Measurements from ENCODE around the gene BRMS1. TPM values are rescaled to one million over a fixed set of nuclear protein-coding genes. Genes with fewer than 3 reads are reported as not detected.

BRMS1 gene, protein sequence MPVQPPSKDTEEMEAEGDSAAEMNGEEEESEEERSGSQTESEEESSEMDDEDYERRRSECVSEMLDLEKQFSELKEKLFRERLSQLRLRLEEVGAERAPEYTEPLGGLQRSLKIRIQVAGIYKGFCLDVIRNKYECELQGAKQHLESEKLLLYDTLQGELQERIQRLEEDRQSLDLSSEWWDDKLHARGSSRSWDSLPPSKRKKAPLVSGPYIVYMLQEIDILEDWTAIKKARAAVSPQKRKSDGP
- total RNA-seq (43.9 and 50.6 TPM in 2 replicates), polyA plus RNA-seq (25.7 and 41.6 TPM in 2 replicates), polyA minus RNA-seq (ENCODE audit: low replicate concordance) (9.5 and 19.5 TPM in 2 replicates)
- 32.5 and 59.6 TPM in 2 replicates for polyA plus RNA-seq (2012)

DNA sequence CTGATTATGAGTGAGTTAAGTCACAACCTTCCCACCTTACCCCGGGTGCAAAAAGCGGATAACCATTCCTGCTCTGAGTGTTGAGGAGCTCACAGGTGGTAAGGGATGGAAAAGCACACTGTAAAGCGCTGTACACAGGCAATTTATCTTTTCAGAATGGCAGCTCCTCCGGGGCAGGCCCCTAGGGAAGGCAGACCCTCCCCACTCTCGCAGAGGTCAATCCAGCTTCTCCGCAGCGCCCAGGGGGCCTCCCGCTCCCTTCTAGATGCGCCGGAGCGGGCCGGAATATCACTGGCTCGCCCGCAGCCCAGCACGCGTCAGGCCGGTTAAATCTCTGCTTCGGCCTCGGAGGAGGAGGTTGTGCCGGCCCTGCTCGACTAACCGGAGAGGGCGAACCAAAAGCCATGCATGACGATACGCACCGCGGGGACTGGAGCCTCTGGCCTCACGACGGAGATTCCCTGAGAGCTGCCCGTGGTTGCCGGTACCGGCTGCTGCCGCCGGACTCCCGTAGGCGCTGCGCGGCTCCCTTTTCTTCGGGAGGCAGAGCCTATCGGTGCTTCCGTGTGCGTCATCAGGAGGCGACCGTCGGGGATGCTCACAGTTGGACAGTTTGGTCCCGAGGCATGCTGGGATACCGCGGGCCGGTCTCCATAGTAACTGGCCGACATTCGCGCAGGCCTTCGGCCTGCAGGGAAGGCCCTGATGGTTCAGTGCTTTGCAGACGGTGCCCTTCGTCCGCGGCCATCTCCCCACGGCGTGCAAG is at the start of gene BRMS1:
BRMS1 (minus strand) TSS at position 555 of the 766 bp plus-strand sequence. CDS start 2,870 bp downstream, outside the sequence.
- H3K4me3 ChIP-seq (replicated peaks in 1 of 4; ENCODE audit: control extremely low read depth in 1 of 4, insufficient read depth in 1 of 4, low read depth in 3 of 4, low read length in 4 of 4) = peak within 1 kb of the TSS; percentile 74 to 92 (median 84)
- TF ChIP-seq EZH2 (IDR thresholded peaks at IDR 0.05; ENCODE audit: low read length, missing control alignments) = no peak
- TF ChIP-seq, protein P1, sequence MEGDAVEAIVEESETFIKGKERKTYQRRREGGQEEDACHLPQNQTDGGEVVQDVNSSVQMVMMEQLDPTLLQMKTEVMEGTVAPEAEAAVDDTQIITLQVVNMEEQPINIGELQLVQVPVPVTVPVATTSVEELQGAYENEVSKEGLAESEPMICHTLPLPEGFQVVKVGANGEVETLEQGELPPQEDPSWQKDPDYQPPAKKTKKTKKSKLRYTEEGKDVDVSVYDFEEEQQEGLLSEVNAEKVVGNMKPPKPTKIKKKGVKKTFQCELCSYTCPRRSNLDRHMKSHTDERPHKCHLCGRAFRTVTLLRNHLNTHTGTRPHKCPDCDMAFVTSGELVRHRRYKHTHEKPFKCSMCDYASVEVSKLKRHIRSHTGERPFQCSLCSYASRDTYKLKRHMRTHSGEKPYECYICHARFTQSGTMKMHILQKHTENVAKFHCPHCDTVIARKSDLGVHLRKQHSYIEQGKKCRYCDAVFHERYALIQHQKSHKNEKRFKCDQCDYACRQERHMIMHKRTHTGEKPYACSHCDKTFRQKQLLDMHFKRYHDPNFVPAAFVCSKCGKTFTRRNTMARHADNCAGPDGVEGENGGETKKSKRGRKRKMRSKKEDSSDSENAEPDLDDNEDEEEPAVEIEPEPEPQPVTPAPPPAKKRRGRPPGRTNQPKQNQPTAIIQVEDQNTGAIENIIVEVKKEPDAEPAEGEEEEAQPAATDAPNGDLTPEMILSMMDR (conservative IDR thresholded peaks at IDR 0.05 in 1 of 2, IDR thresholded peaks at IDR 0.05 in 1 of 2; ENCODE audit: low read depth in 1 of 2, low read length in 2 of 2) = peak in 1 of 2 donors; percentile 29
- H3K36me3 ChIP-seq (ENCODE audit: control insufficient read depth, insufficient read depth, low read length) = peaks cover 20% of the 10 kb centered on the region
- peaks cover 22% of the 10 kb centered on the region for H3K4me1 ChIP-seq (ENCODE audit: control insufficient read depth, extremely low read depth, insufficient read depth, low read length)
- no peaks in the 10 kb centered on the region for H3K9me3 ChIP-seq (ENCODE audit: control insufficient read depth, insufficient read depth, low read depth, low read length)
- H3K4me2 ChIP-seq (ENCODE audit: extremely low read depth, insufficient read depth, low read length) = peak within 1 kb of the TSS; percentile 98
- H3K9ac ChIP-seq (ENCODE audit: insufficient read depth, low read length) = peak within 1 kb of the TSS; percentile 78
- H3K27ac ChIP-seq (ENCODE audit: insufficient read depth, low read length) = peak within 1 kb of the TSS; percentile 86
- DNase-seq (ENCODE audit: low read depth in 2 of 2) = peak; percentile 97
- H3K27me3 ChIP-seq (ENCODE audit: control insufficient read depth, insufficient read depth, low read length) = no peaks in the 10 kb centered on the region
- peaks cover 24% of the 10 kb centered on the region for H3K79me2 ChIP-seq (ENCODE audit: control insufficient read depth, insufficient read depth, low read length)
- H2AFZ ChIP-seq (ENCODE audit: low read length) = peak within 1 kb of the TSS; percentile 84
- no peaks in the 10 kb centered on the region for H4K20me1 ChIP-seq (ENCODE audit: control insufficient read depth, extremely low read depth, insufficient read depth, low read length)

DNA sequence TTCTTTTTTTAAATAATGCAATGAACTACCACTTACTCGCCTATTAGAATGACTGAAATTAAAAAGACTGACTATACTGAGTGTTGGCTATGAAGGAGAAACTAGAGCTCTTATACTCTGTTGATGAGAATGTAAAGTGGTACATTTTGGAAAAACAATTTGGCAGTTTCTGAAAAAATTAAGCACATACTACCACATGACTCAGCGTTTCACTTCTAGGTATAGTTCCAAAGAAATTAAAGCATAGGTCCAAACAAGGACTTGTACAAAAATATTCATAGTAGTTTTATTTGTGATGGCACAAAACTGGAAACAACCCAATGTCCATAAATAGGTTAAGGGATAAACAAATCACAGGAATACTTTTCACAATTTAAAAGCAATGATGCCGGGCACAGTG is 49.0 kb upstream of the BRMS1 start:
- H3K36me3 ChIP-seq (ENCODE audit: control insufficient read depth, insufficient read depth, low read length) = no peaks in the 10 kb centered on the region
- no peaks in the 10 kb centered on the region for H3K4me1 ChIP-seq (ENCODE audit: control insufficient read depth, extremely low read depth, insufficient read depth, low read length)
- no peak overlapping the region for H3K9ac ChIP-seq (ENCODE audit: insufficient read depth, low read length)
- no peak for DNase-seq (ENCODE audit: low read depth in 2 of 2)
- TF ChIP-seq, protein P1 (conservative IDR thresholded peaks at IDR 0.05 in 1 of 2, IDR thresholded peaks at IDR 0.05 in 1 of 2; ENCODE audit: low read depth in 1 of 2, low read length in 2 of 2) = no peak
- TF ChIP-seq EZH2 (IDR thresholded peaks at IDR 0.05; ENCODE audit: low read length, missing control alignments) = no peak
- no peak overlapping the region for H3K4me3 ChIP-seq (replicated peaks in 1 of 4; ENCODE audit: control extremely low read depth in 1 of 4, insufficient read depth in 1 of 4, low read depth in 3 of 4, low read length in 4 of 4)
- H3K9me3 ChIP-seq (ENCODE audit: control insufficient read depth, insufficient read depth, low read depth, low read length) = no peaks in the 10 kb centered on the region
- H2AFZ ChIP-seq (ENCODE audit: low read length) = no peak overlapping the region
- H3K27ac ChIP-seq (ENCODE audit: insufficient read depth, low read length) = no peak overlapping the region
- H3K27me3 ChIP-seq (ENCODE audit: control insufficient read depth, insufficient read depth, low read length) = no peaks in the 10 kb centered on the region
- H3K79me2 ChIP-seq (ENCODE audit: control insufficient read depth, insufficient read depth, low read length) = no peaks in the 10 kb centered on the region
- H4K20me1 ChIP-seq (ENCODE audit: control insufficient read depth, extremely low read depth, insufficient read depth, low read length) = no peaks in the 10 kb centered on the region
- no peak overlapping the region for H3K4me2 ChIP-seq (ENCODE audit: extremely low read depth, insufficient read depth, low read length)

DNA sequence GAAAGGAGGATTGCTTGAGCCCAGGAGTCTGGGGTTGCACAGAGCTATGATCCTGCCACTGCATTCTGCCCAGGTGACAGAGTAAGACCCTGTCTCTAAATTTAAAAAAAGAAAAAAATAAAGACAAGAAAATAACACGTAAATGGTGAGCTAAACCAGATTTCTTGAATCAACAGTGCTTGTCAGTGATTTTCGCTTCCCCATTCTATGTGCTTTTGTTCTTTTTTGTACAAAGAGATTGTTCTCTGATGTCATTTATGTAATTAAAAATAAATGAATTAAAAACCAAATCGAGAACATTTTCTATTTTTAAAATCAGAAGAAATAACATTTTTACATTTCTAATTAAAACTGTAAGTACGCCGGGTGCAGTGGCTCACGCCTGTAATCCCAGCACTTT is 46.4 kb upstream of the BRMS1 start:
- H3K4me1 ChIP-seq (ENCODE audit: control insufficient read depth, extremely low read depth, insufficient read depth, low read length) = no peaks in the 10 kb centered on the region
- no peaks in the 10 kb centered on the region for H3K36me3 ChIP-seq (ENCODE audit: control insufficient read depth, insufficient read depth, low read length)
- no peak overlapping the region for H3K4me2 ChIP-seq (ENCODE audit: extremely low read depth, insufficient read depth, low read length)
- H4K20me1 ChIP-seq (ENCODE audit: control insufficient read depth, extremely low read depth, insufficient read depth, low read length) = no peaks in the 10 kb centered on the region
- H3K9ac ChIP-seq (ENCODE audit: insufficient read depth, low read length) = no peak overlapping the region
- H3K27ac ChIP-seq (ENCODE audit: insufficient read depth, low read length) = no peak overlapping the region
- H3K27me3 ChIP-seq (ENCODE audit: control insufficient read depth, insufficient read depth, low read length) = no peaks in the 10 kb centered on the region
- no peaks in the 10 kb centered on the region for H3K79me2 ChIP-seq (ENCODE audit: control insufficient read depth, insufficient read depth, low read length)
- H3K4me3 ChIP-seq (replicated peaks in 1 of 4; ENCODE audit: control extremely low read depth in 1 of 4, insufficient read depth in 1 of 4, low read depth in 3 of 4, low read length in 4 of 4) = no peak overlapping the region
- no peak overlapping the region for H2AFZ ChIP-seq (ENCODE audit: low read length)
- DNase-seq (ENCODE audit: low read depth in 2 of 2) = no peak
- TF ChIP-seq, protein P1 (conservative IDR thresholded peaks at IDR 0.05 in 1 of 2, IDR thresholded peaks at IDR 0.05 in 1 of 2; ENCODE audit: low read depth in 1 of 2, low read length in 2 of 2) = no peak
- TF ChIP-seq EZH2 (IDR thresholded peaks at IDR 0.05; ENCODE audit: low read length, missing control alignments) = no peak
- H3K9me3 ChIP-seq (ENCODE audit: control insufficient read depth, insufficient read depth, low read depth, low read length) = no peaks in the 10 kb centered on the region
